Neutrophil (primary cell): Measurements from ENCODE around the gene KLHL13.

Experiments
- H3K27ac ChIP-seq: fragments of 200-600 bp; sonication (generic); 2 replicates; pipeline ENCODE4 v1.5.1; 2016; ENCODE audit warnings: mild to moderate bottlenecking, moderate library complexity
- H3K27me3 ChIP-seq: fragments of 200-600 bp; sonication (generic); 2 replicates; pipeline ENCODE4 v1.6.0; 2016; ENCODE audit warnings: mild to moderate bottlenecking
- H3K36me3 ChIP-seq: fragments of 200-600 bp; sonication (generic); 2 replicates; pipeline ENCODE4 v1.5.1; 2017
- H3K4me1 ChIP-seq, 2 experiments: fragments of 200-600 bp in 1 of 2; sonication (generic) in 1 of 2; 1 replicate in 1 of 2; 2 replicates in 1 of 2; pipeline versions ENCODE4 v1.5.1 to v1.6.1; 2013 to 2016; ENCODE audit warnings: low read depth in 1 of 2, low read length in 1 of 2, mild to moderate bottlenecking in 1 of 2, moderate library complexity in 1 of 2; ENCODE audit not compliant: control insufficient read depth in 1 of 2, insufficient read depth in 1 of 2
- H3K4me3 ChIP-seq, 2 experiments: fragments of 200-600 bp in 1 of 2; sonication (generic) in 1 of 2; 1 replicate in 1 of 2; 2 replicates in 1 of 2; pipeline ENCODE4 v1.5.1; 2013 to 2016; ENCODE audit warnings: low read depth in 1 of 2, low read length in 1 of 2, mild to moderate bottlenecking in 1 of 2, moderate library complexity in 1 of 2
- H3K9me3 ChIP-seq: fragments of 200-600 bp; sonication (generic); 2 replicates; pipeline ENCODE4 v1.5.1; 2016
- TF ChIP-seq, protein P1 (sequence below): fragments of 200-600 bp; sonication (generic); IDR thresholded peaks from 2 replicates; pipeline ENCODE4 v1.5.1; 2016; ENCODE audit warnings: antibody characterized with exemption

The KLHL13 gene

GRCh38 chrX:118114971-118115370 lies 1.6 kb downstream of the KLHL13 start:
- Histone ChIP-seq H3K9me3 (no peaks in the 10 kb centered on the region), H3K27me3 (peaks cover 44% of the 10 kb centered on the region), H3K4me1 (peaks cover 0 to 3% of the 10 kb centered on the region in 2 experiments), H3K27ac (no peak overlapping the region), H3K4me3 (no peak overlapping the region), H3K36me3 (no peaks in the 10 kb centered on the region)
- TF ChIP-seq, protein P1, sequence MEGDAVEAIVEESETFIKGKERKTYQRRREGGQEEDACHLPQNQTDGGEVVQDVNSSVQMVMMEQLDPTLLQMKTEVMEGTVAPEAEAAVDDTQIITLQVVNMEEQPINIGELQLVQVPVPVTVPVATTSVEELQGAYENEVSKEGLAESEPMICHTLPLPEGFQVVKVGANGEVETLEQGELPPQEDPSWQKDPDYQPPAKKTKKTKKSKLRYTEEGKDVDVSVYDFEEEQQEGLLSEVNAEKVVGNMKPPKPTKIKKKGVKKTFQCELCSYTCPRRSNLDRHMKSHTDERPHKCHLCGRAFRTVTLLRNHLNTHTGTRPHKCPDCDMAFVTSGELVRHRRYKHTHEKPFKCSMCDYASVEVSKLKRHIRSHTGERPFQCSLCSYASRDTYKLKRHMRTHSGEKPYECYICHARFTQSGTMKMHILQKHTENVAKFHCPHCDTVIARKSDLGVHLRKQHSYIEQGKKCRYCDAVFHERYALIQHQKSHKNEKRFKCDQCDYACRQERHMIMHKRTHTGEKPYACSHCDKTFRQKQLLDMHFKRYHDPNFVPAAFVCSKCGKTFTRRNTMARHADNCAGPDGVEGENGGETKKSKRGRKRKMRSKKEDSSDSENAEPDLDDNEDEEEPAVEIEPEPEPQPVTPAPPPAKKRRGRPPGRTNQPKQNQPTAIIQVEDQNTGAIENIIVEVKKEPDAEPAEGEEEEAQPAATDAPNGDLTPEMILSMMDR, result no peak

GRCh38 chrX:118109065-118109464 lies 7.5 kb downstream of the KLHL13 start:
- TF ChIP-seq, protein P1, result no peak
- H3K27me3 ChIP-seq, result no peaks in the 10 kb centered on the region
- H3K4me3 ChIP-seq, result no peak overlapping the region
- no peaks in the 10 kb centered on the region for H3K9me3 ChIP-seq
- H3K4me1 ChIP-seq, result no peaks in the 10 kb centered on the region
- no peak overlapping the region for H3K27ac ChIP-seq
- no peaks in the 10 kb centered on the region for H3K36me3 ChIP-seq

- no peaks in the 10 kb centered on the region for H3K4me1 ChIP-seq
- no peak overlapping the region for H3K27ac ChIP-seq
- no peaks in the 10 kb centered on the region for H3K27me3 ChIP-seq
- no peak overlapping the region for H3K4me3 ChIP-seq
- H3K9me3 ChIP-seq, result no peaks in the 10 kb centered on the region
- no peaks in the 10 kb centered on the region for H3K36me3 ChIP-seq
- TF ChIP-seq, protein P1, result no peak
These were observed 8.3 kb downstream of the KLHL13 start for GRCh38 chrX:118108304-118108703.

DNA sequence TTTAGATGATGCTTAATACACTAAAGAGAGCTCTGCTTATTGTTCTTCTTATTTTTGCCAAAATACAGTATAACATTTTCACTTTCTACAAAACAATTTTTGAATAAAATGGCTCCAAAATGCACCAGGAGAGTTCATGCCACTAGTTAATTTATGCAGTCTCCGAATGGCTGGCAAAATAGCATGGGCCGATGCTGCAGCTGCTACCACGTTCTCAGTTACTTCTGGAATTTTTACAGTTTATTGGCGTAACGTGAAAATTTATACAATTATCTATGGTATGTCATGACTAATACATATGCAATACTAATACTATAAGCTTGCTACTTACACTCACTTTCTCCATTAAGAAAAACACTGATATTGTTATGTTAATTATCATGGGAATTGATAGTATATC lies 16.5 kb downstream of the KLHL13 start:
- no peaks in the 10 kb centered on the region for H3K36me3 ChIP-seq
- H3K27ac ChIP-seq, result no peak overlapping the region
- no peaks in the 10 kb centered on the region for H3K27me3 ChIP-seq
- no peak overlapping the region for H3K4me3 ChIP-seq
- no peaks in the 10 kb centered on the region for H3K9me3 ChIP-seq
- TF ChIP-seq, protein P1, result no peak
- H3K4me1 ChIP-seq, result no peaks in the 10 kb centered on the region

- Histone ChIP-seq H3K9me3 (no peaks in the 10 kb centered on the region), H3K4me1 (no peaks in the 10 kb centered on the region), H3K27ac (no peak overlapping the region), H3K36me3 (no peaks in the 10 kb centered on the region), H3K27me3 (no peaks in the 10 kb centered on the region), H3K4me3 (no peak overlapping the region)
- TF ChIP-seq, protein P1, result no peak
These were observed 28.5 kb downstream of the KLHL13 start for GRCh38 chrX:118088084-118088483.

DNA sequence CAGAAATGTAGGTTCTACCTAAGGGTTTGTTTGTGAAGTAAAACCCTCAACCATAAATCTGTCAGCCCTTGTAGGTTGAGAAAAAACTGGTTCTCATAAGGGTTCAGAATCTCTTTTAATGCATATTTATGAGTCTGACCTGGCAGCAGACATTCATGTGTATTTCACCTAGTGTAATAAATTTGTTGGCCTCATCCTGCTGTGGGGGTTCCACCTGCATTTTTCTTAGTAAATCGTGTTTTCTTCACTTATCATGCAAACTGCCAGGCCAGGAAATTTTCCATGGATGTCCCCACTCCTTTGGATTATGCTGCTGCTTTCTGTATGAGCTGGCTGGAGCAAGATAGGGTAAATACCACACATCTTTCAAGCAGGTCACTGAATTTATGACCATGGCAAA lies 42.4 kb downstream of the KLHL13 start:
- TF ChIP-seq, protein P1, result no peak
- Histone ChIP-seq H3K27ac (no peak overlapping the region), H3K4me1 (no peaks in the 10 kb centered on the region), H3K27me3 (no peaks in the 10 kb centered on the region), H3K4me3 (no peak overlapping the region), H3K9me3 (no peaks in the 10 kb centered on the region), H3K36me3 (no peaks in the 10 kb centered on the region)
